Astrocyte of the spinal cord (primary cell): Measurements from ENCODE around the gene ATXN1.
A peak's percentile ranks its signal among the peaks of the same experiment; 100 is the strongest.

Experiments
- DNase-seq: peaks from one replicate; pipeline ENCODE4 v3.0.0; 2011; ENCODE audit warnings: low read depth, low spot score
- H3K4me3 ChIP-seq: 2 replicates; pipeline ENCODE4 v1.5.1; 2011; ENCODE audit warnings: low read depth, mild to moderate bottlenecking, low read length, moderate library complexity
- in situ Hi-C: cut with HindIII; loops from 2 replicates; pipeline ENCODE4 v1.10.0; 2017; ENCODE audit warnings: low sequenced_read_pairs
- TF ChIP-seq, protein P1 (sequence below): IDR thresholded peaks from 2 replicates; pipeline ENCODE4 v1.5.1; 2012; ENCODE audit warnings: low read depth, mild to moderate bottlenecking, low read length, inconsistent platforms

The ATXN1 gene

DNA sequence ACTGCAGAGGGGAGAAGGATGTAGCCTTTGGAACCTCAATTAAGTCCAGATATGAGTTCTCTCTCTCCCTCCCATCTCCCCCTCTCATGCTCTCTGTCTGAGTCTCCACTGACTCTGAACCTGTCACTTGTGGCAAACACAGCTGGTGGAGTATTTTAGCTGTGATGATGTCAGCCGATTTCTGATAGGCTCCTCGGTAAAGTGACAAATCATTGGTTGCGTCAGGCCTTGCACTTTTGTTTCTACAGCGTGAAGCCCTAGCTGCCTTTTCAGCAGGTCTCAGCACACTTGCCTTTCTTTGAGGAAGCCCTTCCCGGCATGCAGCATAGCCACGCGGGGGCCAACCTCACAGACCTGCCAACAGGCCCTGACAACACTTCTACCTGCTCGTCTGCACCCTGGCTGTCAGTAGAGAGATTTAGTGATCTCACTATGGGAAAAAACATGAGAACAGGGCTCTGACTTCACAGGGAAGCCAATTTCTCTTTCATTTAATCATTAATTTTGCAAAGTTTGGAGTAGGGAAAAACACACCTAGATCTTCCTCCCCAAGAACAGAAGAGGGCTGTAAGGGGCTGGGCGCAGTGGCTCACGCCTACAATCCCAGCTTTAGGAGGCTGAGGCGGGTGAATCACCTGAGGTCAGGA is 438.5 kb downstream of the ATXN1 start:
- no peak overlapping the region for H3K4me3 ChIP-seq
- peak; percentile 92 for DNase-seq
- in situ Hi-C loops = no loop called here
- TF ChIP-seq, protein P1, sequence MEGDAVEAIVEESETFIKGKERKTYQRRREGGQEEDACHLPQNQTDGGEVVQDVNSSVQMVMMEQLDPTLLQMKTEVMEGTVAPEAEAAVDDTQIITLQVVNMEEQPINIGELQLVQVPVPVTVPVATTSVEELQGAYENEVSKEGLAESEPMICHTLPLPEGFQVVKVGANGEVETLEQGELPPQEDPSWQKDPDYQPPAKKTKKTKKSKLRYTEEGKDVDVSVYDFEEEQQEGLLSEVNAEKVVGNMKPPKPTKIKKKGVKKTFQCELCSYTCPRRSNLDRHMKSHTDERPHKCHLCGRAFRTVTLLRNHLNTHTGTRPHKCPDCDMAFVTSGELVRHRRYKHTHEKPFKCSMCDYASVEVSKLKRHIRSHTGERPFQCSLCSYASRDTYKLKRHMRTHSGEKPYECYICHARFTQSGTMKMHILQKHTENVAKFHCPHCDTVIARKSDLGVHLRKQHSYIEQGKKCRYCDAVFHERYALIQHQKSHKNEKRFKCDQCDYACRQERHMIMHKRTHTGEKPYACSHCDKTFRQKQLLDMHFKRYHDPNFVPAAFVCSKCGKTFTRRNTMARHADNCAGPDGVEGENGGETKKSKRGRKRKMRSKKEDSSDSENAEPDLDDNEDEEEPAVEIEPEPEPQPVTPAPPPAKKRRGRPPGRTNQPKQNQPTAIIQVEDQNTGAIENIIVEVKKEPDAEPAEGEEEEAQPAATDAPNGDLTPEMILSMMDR = no peak

GRCh38 chr6:16321826-16322225 is 439.4 kb downstream of the ATXN1 start:
- DNase-seq = no peak
- in situ Hi-C loops = no loop called here
- H3K4me3 ChIP-seq = no peak overlapping the region
- TF ChIP-seq, protein P1 = no peak

DNA sequence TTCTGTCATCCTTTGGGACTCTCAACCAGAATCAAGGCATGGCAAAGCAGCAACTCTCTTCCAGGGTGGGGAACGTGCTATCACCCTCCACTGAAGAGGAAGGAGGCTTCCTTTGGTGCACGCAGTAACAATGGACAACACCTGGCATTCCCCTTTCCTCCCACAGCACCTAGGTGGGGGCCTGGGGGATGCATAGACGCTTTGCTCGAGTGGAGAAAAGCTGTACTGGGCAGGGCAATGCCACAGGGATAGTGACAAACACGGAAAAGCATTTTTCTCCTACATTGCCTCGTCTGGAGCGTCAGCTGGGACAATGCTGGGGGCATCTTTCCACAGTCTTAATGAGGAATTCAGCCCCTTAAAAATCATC is 439.9 kb downstream of the ATXN1 start:
- in situ Hi-C loops = no loop called here
- no peak overlapping the region for H3K4me3 ChIP-seq
- TF ChIP-seq, protein P1 = no peak
- DNase-seq = no peak

DNA sequence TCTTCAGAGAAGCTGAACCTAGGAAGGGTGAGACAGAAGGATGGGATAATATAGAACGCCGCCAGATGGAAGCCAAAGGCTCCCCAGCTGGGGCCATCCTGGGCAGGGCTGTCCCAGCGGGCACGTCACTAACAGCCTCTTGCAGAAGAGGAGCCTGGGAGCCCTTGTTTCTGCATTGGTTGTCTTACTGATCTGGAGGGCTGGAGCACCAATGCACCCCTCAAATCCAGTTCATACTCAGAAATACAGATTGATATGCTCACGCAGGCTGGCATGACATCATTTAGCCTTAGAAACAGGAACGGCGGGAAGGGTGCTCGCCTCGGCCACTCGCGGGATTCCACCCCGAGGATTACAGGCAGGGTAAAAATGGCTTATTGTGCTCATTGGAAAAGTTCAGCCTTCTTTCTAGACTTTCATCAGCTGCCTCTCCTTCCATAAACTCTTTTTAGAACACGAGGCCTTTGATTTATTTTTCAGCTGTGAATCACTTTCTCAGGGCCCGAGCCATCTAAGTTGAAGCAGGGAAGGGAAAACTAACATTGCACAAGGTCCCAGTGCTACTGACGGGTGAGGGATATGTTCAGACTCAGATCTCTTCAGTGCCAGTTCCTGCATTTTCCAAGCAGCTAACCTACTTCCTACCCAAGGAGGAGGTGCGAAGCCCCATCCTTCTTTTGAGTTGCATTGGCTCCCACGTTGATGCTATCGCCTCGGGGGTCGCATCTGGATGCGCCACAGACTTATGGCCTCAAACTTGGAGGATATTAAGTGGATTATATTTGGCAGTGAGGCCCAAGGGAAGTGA is 440.5 kb downstream of the ATXN1 start:
- TF ChIP-seq, protein P1 = no peak
- in situ Hi-C loops = no loop called here
- DNase-seq = no peak
- H3K4me3 ChIP-seq = no peak overlapping the region

- TF ChIP-seq, protein P1 = no peak
- no peak overlapping the region for H3K4me3 ChIP-seq
- peak; percentile 96 for DNase-seq
- in situ Hi-C loops = no loop called here
Observed at GRCh38 chr6:16319813-16320532, 441.3 kb downstream of the ATXN1 start.

GRCh38 chr6:16318953-16319720 is 442.1 kb downstream of the ATXN1 start:
- in situ Hi-C loops = no loop called here
- H3K4me3 ChIP-seq = no peak overlapping the region
- TF ChIP-seq, protein P1 = no peak
- DNase-seq = no peak
